HG02610 (cell line): Measurements from ENCODE around the gene CEP170B.
"Not testable (repeated sequence)": the region's sequence is repeated elsewhere in the genome, so short reads cannot be mapped to it uniquely, and the experiment has no call there.

ENCODE experiments used
- ATAC-seq: cut with Tn5 transposase; IDR thresholded peaks from one replicate; pipeline ENCODE4 v1.9.1; 2021; ENCODE audit warnings: mild to moderate bottlenecking, moderate library complexity; ENCODE audit not compliant: unreplicated experiment

The CEP170B gene

GRCh38 chr14:104877066-104877805 lies 12.2 kb downstream of the CEP170B start:
- ATAC-seq: no peak

GRCh38 chr14:104877806-104878550 lies 12.9 kb downstream of the CEP170B start:
- no peak for ATAC-seq

- no peak for ATAC-seq
Observed at GRCh38 chr14:104878582-104878981, 13.5 kb downstream of the CEP170B start.

DNA sequence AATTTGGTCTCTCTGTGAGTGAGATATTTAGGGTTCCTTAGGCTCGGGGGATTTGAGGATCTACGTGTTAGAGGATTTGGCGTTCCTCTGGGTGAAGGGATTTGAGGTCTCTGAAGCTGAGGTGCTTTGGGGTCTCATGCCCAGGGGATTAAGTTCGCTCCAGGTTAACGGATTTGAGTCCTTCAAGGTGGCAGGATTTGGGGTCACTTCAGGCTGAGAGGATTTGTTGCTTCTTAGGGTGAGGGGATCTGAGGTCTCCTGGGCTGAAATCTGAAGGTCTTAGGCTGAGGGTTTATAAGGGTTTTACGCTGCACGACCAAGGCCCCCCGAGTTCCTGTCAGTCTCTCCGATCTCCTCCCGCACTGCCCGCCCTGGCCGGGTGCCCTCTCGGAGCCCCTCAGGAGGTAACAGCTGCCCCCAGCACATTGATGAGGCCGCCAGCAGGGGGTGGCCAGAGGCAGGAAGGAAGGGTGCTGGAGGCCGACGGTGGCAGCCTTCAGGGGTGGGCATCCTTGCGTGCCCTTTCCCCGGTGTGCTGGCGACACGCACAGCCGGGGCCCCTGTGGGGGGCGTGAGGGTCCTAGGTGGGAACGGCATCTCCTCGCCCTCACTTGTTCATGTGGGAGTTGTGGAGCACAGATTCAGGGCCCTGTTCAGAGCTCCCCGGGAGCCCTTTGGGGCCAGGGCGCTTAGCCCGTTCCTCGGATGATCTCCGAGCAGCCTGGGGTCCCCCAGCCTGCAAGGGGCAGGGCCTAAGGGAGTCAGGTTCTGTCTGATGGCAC lies 14.3 kb downstream of the CEP170B start:
- ATAC-seq: no peak

DNA sequence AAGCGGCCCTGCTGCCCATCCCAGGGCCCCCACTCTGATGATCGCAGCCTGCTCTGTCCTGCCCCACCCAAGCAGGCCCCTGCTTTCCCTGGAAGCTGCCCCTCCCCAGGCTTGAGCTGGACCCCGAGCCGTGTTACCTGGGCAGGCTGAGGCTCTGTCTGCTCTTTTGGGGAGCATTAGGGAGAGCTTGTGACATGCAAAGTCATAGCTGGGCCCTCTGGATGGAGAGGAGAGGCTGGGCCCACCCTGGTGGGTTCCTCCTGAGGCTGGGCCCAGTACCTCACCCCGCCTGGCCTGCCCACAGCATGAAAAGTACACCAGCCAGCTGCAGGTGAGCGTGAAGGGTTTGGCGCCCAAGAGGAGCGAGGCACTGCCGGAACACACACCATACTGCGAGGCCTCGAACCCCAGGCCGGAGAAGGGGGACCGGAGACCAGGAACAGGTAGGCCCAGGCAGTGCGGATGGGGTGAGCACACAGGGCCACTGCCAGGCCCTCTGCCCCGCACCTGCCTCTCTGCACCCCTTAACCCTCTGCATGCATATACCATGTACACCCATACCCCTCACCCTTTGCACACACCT lies 15.0 kb downstream of the CEP170B start:
- ATAC-seq: no peak

GRCh38 chr14:104880584-104881210 lies 15.6 kb downstream of the CEP170B start:
- no peak for ATAC-seq

GRCh38 chr14:104881369-104881979 lies 16.4 kb downstream of the CEP170B start:
- ATAC-seq: no peak

DNA sequence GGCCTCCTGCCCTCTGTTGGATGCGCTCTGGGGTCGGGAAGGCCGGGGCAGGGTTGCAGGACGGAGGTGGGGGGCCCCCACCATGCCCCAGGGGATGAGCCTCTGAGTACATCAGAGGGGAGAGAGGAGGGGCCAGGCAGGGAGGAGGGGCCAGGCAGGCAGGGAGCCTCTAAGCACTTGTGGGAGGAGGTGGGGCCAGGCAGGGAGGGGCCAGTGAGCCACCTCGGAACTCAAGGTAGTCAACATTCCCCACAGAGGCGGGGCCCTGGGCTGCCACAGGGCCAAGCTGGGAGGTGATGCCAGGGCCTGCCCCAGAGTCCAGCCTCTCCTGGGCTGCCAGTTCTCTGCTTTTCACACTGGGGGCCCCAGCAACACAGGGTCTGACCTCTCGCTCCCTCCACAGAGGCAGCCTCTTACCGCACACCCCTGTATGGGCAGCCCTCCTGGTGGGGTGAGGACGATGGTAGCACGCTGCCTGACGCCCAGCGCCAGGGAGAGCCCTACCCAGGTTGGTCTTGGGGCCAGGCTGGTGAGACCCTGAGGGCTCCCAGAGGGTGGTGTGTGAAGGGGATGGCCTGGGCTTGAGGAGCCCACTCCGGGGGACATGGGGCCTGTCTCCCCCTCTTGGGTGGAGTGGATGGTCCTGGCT lies 17.4 kb downstream of the CEP170B start:
- ATAC-seq: no peak

- no peak for ATAC-seq
Observed at GRCh38 chr14:104882991-104883660, 18.1 kb downstream of the CEP170B start.

GRCh38 chr14:104883681-104884361 lies 18.8 kb downstream of the CEP170B start:
- no peak for ATAC-seq

- not testable (repeated sequence) for ATAC-seq
Observed at GRCh38 chr14:104884381-104884780, 19.3 kb downstream of the CEP170B start.

- no peak for ATAC-seq
Observed at GRCh38 chr14:104885031-104885972, 20.2 kb downstream of the CEP170B start.

- no peak for ATAC-seq
Observed at GRCh38 chr14:104885973-104886689, 21.1 kb downstream of the CEP170B start.

DNA sequence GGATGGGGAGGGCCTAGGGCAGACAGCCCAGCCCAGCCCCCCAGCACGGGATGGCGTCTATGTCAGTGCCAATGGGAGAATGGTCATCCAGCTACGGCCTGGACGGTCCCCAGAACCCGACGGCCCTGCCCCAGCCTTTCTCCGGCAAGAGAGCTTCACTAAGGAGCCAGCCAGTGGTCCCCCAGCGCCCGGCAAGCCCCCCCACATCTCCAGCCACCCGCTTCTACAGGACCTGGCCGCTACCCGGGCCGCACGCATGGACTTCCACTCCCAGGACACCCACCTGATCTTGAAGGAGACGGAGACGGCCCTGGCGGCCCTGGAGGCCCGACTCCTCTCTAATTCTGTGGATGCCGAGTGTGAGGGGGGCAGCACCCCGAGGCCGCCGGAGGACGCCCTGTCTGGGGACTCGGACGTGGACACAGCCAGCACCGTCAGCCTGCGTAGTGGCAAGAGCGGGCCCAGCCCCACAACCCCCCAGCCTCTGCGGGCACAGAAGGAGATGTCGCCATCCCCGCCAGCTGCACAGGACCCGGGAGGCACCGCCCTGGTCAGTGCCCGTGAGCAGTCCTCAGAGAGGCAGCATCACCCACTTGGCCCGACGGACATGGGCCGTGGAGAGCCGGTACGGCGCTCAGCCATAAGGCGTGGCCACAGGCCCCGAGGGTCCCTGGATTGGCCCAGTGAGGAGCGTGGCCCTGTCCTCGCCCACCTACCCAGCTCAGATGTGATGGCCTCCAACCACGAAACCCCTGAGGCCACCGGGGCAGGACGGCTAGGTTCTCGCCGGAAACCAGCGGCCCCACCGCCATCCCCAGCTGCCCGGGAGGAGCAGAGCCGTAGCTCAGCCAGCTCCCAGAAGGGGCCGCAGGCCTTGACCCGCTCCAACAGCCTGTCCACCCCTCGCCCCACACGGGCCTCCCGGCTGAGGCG lies 21.9 kb downstream of the CEP170B start:
- no peak for ATAC-seq

DNA sequence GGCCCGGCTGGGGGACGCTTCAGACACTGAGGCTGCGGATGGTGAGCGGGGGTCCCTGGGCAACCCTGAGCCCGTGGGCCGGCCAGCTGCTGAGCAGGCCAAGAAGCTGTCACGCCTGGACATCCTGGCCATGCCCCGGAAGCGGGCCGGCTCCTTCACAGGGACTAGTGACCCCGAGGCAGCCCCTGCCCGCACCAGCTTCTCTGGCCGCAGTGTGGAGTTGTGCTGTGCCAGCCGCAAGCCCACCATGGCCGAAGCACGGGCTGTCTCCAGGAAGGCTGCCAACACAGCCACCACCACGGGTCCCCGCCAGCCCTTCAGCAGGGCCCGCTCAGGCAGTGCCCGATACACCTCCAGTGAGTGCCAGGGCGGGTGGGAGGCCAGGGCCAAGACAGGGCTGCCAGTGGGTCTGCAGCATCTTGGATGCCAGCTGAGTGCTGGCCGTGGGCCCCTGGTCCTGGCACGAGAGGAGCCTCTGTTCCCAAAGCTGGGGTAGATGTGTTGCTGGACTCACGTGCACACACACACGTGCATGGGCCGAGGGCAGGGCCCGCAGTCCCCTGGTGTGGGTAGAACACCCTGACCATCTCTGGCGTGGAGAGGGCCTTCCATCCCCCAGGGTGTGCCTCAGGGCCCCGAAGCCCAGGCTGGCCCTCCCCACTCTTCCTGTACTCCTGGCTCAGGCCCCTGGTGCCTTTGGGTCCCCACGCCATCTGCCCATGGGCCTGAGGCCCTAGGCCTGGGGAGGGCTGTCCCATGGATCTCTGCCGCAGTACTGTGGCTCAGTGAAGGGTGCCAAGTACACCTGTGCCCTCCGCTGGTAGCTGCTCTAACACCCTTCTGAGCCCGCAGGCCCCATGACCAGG lies 22.8 kb downstream of the CEP170B start:
- no peak for ATAC-seq
